Fibroblast of lung (primary cell): ENCODE results near the gene TP53I11.

ENCODE experiments used
- CTCF ChIP-seq, 2 donors: IDR thresholded peaks in 1 of 2; conservative IDR thresholded peaks in 1 of 2; 1 replicate in 1 of 2; 2 replicates in 1 of 2; pipeline ENCODE4 v1.5.1; 2011 to 2012; ENCODE audit warnings: low read length in 2 of 2, control low read depth in 1 of 2, inconsistent platforms in 1 of 2, low read depth in 1 of 2, mild to moderate bottlenecking in 1 of 2
- EZH2 ChIP-seq: IDR thresholded peaks from 2 replicates; pipeline ENCODE4 v1.5.1; 2012; ENCODE audit warnings: low read length, control low read depth, mild to moderate bottlenecking; ENCODE audit errors: missing control alignments

GRCh38 chr11:44978274-44978960 is 27.7 kb upstream of the TP53I11 start:
- no peak for TF ChIP-seq CTCF (conservative IDR thresholded peaks at IDR 0.05 in 1 of 2, IDR thresholded peaks at IDR 0.05 in 1 of 2; ENCODE audit: low read depth in 1 of 2, low read length in 2 of 2)
- TF ChIP-seq EZH2 = no peak
